H1 (cell line): Measurements from ENCODE around the gene BCAP31. TPM values are rescaled to one million over a fixed set of nuclear protein-coding genes. Genes with fewer than 3 reads are reported as not detected.

Experiments used
- CTCF ChIA-PET: fragments of 300-600 bp; sonication (Branson Sonifier 250); formaldehyde crosslinking; loops from one replicate; lab custom pipeline; 2021; ENCODE audit not compliant: partially characterized antibody; lab: Charles Lee
- POLR2A ChIA-PET: fragments of 300-600 bp; sonication (Branson Sonifier 250); formaldehyde crosslinking; loops from one replicate; lab custom pipeline; 2021; ENCODE audit warnings: inconsistent platforms; ENCODE audit not compliant: partially characterized antibody; lab: Charles Lee
- DNase-seq, 2 experiments: peaks; one replicate each; pipeline versions ENCODE4 v3.0.0 to v3.0.0-alpha.2; 2010 to 2022; ENCODE audit warnings: low spot score in 2 of 2, low read depth in 1 of 2, mixed read lengths in 1 of 2
- FAIRE-seq: peaks from 2 replicates; lab custom pipeline; 2011; peaks lifted over from hg19 to GRCh38; lab: Jason Lieb, UNC
- H2AFZ ChIP-seq: 2 replicates; pipeline ENCODE4 v1.8.1; 2012; ENCODE audit warnings: low read length, inconsistent platforms
- H2AK5ac ChIP-seq: 2 replicates; pipeline ENCODE4 v1.6.1; 2013; ENCODE audit warnings: low read depth, low read length
- H2BK120ac ChIP-seq: replicated peaks from 2 replicates; pipeline ENCODE3; 2013; ENCODE audit warnings: low read depth, low read length, inconsistent platforms
- H2BK12ac ChIP-seq: 2 replicates; pipeline ENCODE4 v1.6.1; 2013; ENCODE audit warnings: low read depth, low read length
- H2BK15ac ChIP-seq: 2 replicates; pipeline ENCODE4 v1.6.1; 2013; ENCODE audit warnings: low read length
- H2BK20ac ChIP-seq: 2 replicates; pipeline ENCODE4 v1.6.1; 2013; ENCODE audit warnings: low read length
- H2BK5ac ChIP-seq: 2 replicates; pipeline ENCODE4 v1.6.1; 2013; ENCODE audit warnings: low read depth, low read length
- H3K14ac ChIP-seq: 2 replicates; pipeline ENCODE4 v1.6.1; 2013; ENCODE audit warnings: inconsistent platforms; ENCODE audit not compliant: insufficient read length
- H3K18ac ChIP-seq: 2 replicates; pipeline ENCODE4 v1.6.1; 2013; ENCODE audit warnings: low read length; ENCODE audit errors: extremely low read depth
- H3K23ac ChIP-seq: 2 replicates; pipeline ENCODE4 v1.6.1; 2013; ENCODE audit warnings: inconsistent platforms; ENCODE audit not compliant: insufficient read length
- H3K23me2 ChIP-seq: 2 replicates; pipeline ENCODE4 v1.6.1; 2013; ENCODE audit warnings: low read depth, low read length
- H3K27ac ChIP-seq: 2 replicates; pipeline ENCODE4 v1.6.1; 2011; ENCODE audit warnings: low read depth, low read length, inconsistent platforms
- H3K27me3 ChIP-seq, 4 experiments: replicated peaks in 1 of 4; 1 replicate in 1 of 4; 2 replicates in 3 of 4; pipeline versions ENCODE4 v1.6.1 to v1.8.1; 2011 to 2013; ENCODE audit warnings: low read length in 3 of 4, mild to moderate bottlenecking in 3 of 4, inconsistent platforms in 2 of 4, mixed read lengths in 2 of 4, moderate library complexity in 1 of 4; ENCODE audit not compliant: control insufficient read depth in 3 of 4, insufficient read depth in 3 of 4; ENCODE audit errors: extremely low read depth in 1 of 4
- H3K36me3 ChIP-seq, 4 experiments: 2 replicates each; pipeline versions ENCODE4 v1.6.1 to v1.8.1; 2011 to 2013; ENCODE audit warnings: mild to moderate bottlenecking in 4 of 4, low read length in 3 of 4, moderate library complexity in 2 of 4, control low read depth in 1 of 4, inconsistent platforms in 1 of 4; ENCODE audit not compliant: insufficient read depth in 4 of 4, control insufficient read depth in 2 of 4
- H3K4ac ChIP-seq: replicated peaks from 2 replicates; pipeline ENCODE3; 2013; ENCODE audit warnings: low read length, low read depth, mixed read lengths, inconsistent platforms; ENCODE audit not compliant: insufficient read length
- H3K4me1 ChIP-seq, 4 experiments: replicated peaks in 1 of 4; 1 replicate in 1 of 4; 2 replicates in 3 of 4; pipeline versions ENCODE4 v1.6.1 to v1.8.1; 2011 to 2013; ENCODE audit warnings: low read length in 3 of 4, inconsistent platforms in 2 of 4, mixed read lengths in 1 of 4; ENCODE audit not compliant: insufficient read depth in 4 of 4, control insufficient read depth in 3 of 4
- H3K4me2 ChIP-seq, 2 experiments: 2 replicates each; pipeline versions ENCODE4 v1.6.1 to v1.8.1; 2011 to 2013; ENCODE audit warnings: low read depth in 2 of 2, low read length in 2 of 2, control low read depth in 1 of 2, inconsistent platforms in 1 of 2, mild to moderate bottlenecking in 1 of 2; ENCODE audit not compliant: insufficient read depth in 1 of 2
- H3K4me3 ChIP-seq, 4 experiments: fragments of 200-600, 300-600 bp in 1 of 4; sonication (generic), shearing (Covaris generic), sonication (Bioruptor Twin) in 1 of 4; 2 replicates each; pipeline versions ENCODE4 v1.5.1 to v1.8.1; 2011 to 2016; ENCODE audit warnings: low read length in 4 of 4, low read depth in 3 of 4, control low read depth in 2 of 4, inconsistent platforms in 2 of 4, mild to moderate bottlenecking in 2 of 4, mixed read lengths in 1 of 4, moderate library complexity in 1 of 4; ENCODE audit not compliant: insufficient read depth in 2 of 4; ENCODE audit errors: extremely low read depth in 1 of 4
- H3K56ac ChIP-seq: replicated peaks from 2 replicates; pipeline ENCODE3; 2013; ENCODE audit warnings: low read depth, mild to moderate bottlenecking, mixed read lengths, low read length, inconsistent platforms; ENCODE audit not compliant: insufficient read length
- H3K79me1 ChIP-seq: 2 replicates; pipeline ENCODE4 v1.6.1; 2013; ENCODE audit warnings: low read depth, low read length, control low read depth
- H3K79me2 ChIP-seq, 2 experiments: 2 replicates each; pipeline versions ENCODE4 v1.6.1 to v1.8.1; 2012 to 2013; ENCODE audit warnings: low read length in 2 of 2, mild to moderate bottlenecking in 2 of 2, inconsistent platforms in 1 of 2; ENCODE audit not compliant: insufficient read depth in 2 of 2, control insufficient read depth in 1 of 2
- H3K9ac ChIP-seq, 4 experiments: replicated peaks in 1 of 4; 1 replicate in 1 of 4; 2 replicates in 3 of 4; pipeline versions ENCODE4 v1.6.1 to v1.8.1; 2011 to 2013; ENCODE audit warnings: low read depth in 3 of 4, low read length in 3 of 4, control low read depth in 2 of 4, mild to moderate bottlenecking in 2 of 4, moderate library complexity in 2 of 4, inconsistent platforms in 1 of 4; ENCODE audit errors: extremely low read depth in 1 of 4
- H3K9me3 ChIP-seq, 2 experiments: 2 replicates each; pipeline versions ENCODE4 v1.6.1 to v1.8.1; 2012 to 2013; ENCODE audit warnings: mild to moderate bottlenecking in 2 of 2, moderate library complexity in 2 of 2, control low read depth in 1 of 2, inconsistent platforms in 1 of 2, low read depth in 1 of 2, low read length in 1 of 2, mixed read lengths in 1 of 2; ENCODE audit not compliant: insufficient read depth in 2 of 2
- H4K20me1 ChIP-seq, 2 experiments: replicated peaks in 1 of 2; 2 replicates each; pipeline versions ENCODE3 to v1.8.1; 2011 to 2013; ENCODE audit warnings: inconsistent platforms in 2 of 2, low read length in 2 of 2, mild to moderate bottlenecking in 1 of 2; ENCODE audit not compliant: insufficient read depth in 2 of 2, control insufficient read depth in 1 of 2
- H4K5ac ChIP-seq: 2 replicates; pipeline ENCODE4 v1.6.1; 2013; ENCODE audit warnings: low read length, low read depth, mixed read lengths, inconsistent platforms; ENCODE audit not compliant: insufficient read length
- H4K8ac ChIP-seq: 2 replicates; pipeline ENCODE4 v1.8.0; 2013; ENCODE audit warnings: mild to moderate bottlenecking, moderate library complexity, low read length, inconsistent platforms; ENCODE audit not compliant: insufficient read depth; ENCODE audit errors: extremely low read depth
- H4K91ac ChIP-seq: replicated peaks from 2 replicates; pipeline ENCODE3; 2013; ENCODE audit warnings: low read length, mixed read lengths, inconsistent platforms; ENCODE audit not compliant: insufficient read length
- CEBPB ChIP-seq: IDR thresholded peaks from 2 replicates; pipeline ENCODE4 v1.6.1; 2012; ENCODE audit warnings: low read depth, low read length
- E2F6 ChIP-seq: IDR thresholded peaks from 2 replicates; pipeline ENCODE4 v1.6.1; 2012; ENCODE audit warnings: inconsistent platforms
- HDAC6 ChIP-seq: IDR thresholded peaks from one replicate; pipeline ENCODE4 v1.7.1; 2012; ENCODE audit warnings: low read depth, mild to moderate bottlenecking, inconsistent platforms, low read length, moderate library complexity
- KDM5A ChIP-seq: fragments of 200-600 bp; IDR thresholded peaks from 2 replicates; pipeline ENCODE4 v1.7.1; 2012; ENCODE audit warnings: mild to moderate bottlenecking, low read length, inconsistent platforms, mixed read lengths
- RNF2 ChIP-seq: fragments of 200-900, 300-1000 bp; sonication (generic); IDR thresholded peaks from 2 replicates; pipeline ENCODE4 v1.7.1; 2016; ENCODE audit warnings: borderline replicate concordance, low read depth, mild to moderate bottlenecking, antibody characterized with exemption, low read length; ENCODE audit not compliant: poor library complexity, severe bottlenecking; ENCODE audit errors: missing control alignments
- SIRT6 ChIP-seq: IDR thresholded peaks from one replicate; pipeline ENCODE4 v1.7.1; 2012; ENCODE audit warnings: low read length, inconsistent platforms
- SP4 ChIP-seq: IDR thresholded peaks from 2 replicates; pipeline ENCODE4 v1.6.1; 2012; ENCODE audit warnings: low read length, inconsistent platforms
- TAF7 ChIP-seq: optimal IDR thresholded peaks from 2 replicates; pipeline ENCODE3; 2011; ENCODE audit warnings: low read depth, mild to moderate bottlenecking, inconsistent platforms, low read length, moderate library complexity, borderline replicate concordance
- YY1 ChIP-seq: IDR thresholded peaks from 2 replicates; pipeline ENCODE4 v1.6.1; 2011; ENCODE audit warnings: low read depth, mild to moderate bottlenecking, low read length
- WGBS, 2 experiments: shearing (Covaris generic) in 1 of 2; methylation state at CpG; one replicate each; pipeline versions ENCODE4 v1.1.6 to v1.1.7; 2013 to 2015; ENCODE audit warnings: low lambda C conversion rate in 2 of 2, mixed read lengths in 2 of 2, inconsistent platforms in 1 of 2, low coverage in 1 of 2, missing lambda C conversion rate in 1 of 2; ENCODE audit not compliant: insufficient replicate concordance in 2 of 2, insufficient coverage in 1 of 2, insufficient read length in 1 of 2; ENCODE audit errors: extremely low coverage in 1 of 2, missing lambda C conversion rate in 1 of 2; 5-methylcytosine and 5-hydroxymethylcytosine counted together
- polyA plus RNA-seq, 7 experiments: library from polyadenylated mRNA; depleted of rRNA in 3 of 7; stranded (reverse) in 5 of 7; unstranded in 2 of 7; fragments of >200 nt in 5 of 7; fragments of 200-250 nt in 2 of 7; gene quantifications; 1 replicate in 5 of 7; 2 replicates in 1 of 7; 4 replicates in 1 of 7; pipeline versions ENCODE4 v1.2.1 to v1.2.3, GENCODE V29; 2011 to 2013; ENCODE audit warnings: missing spikeins in 2 of 7, mixed read lengths in 2 of 7
- total RNA-seq: library from RNA; stranded (reverse); fragmentation: NEBNext Ultra II Directional; extraction: Animal tissue kit (Norgen Biotek cat#: 25700); gene quantifications from 2 replicates; pipeline ENCODE4 v1.2.1, GENCODE V29; 2021
- TF ChIP-seq, protein P1 (sequence below), 3 experiments: IDR thresholded peaks; 1 replicate in 2 of 3; 2 replicates in 1 of 3; pipeline versions ENCODE4 v1.5.1 to v1.6.1; 2011; ENCODE audit warnings: low read length in 3 of 3, mild to moderate bottlenecking in 3 of 3, inconsistent platforms in 2 of 3, low read depth in 1 of 3, moderate library complexity in 1 of 3; ENCODE audit not compliant: insufficient read depth in 1 of 3; ENCODE audit errors: control extremely low read depth in 1 of 3

BCAP31 gene
- total and polyA plus RNA-seq, 2 of the 8 experiments (the other 6 are each of a cell fraction or from before 2014, with no cell fraction given) = 136 to 159 TPM

- WGBS, 2 experiments = 91% methylated on average over 19 of the region's 23 CpGs; no CpG with 5 or more reads in 1 of the 2 experiments
- Histone ChIP-seq H3K4ac (no peak overlapping the region), H2AK5ac (no peak overlapping the region), H3K4me1 (peaks cover 0 to 5% (median 2%) of the 10 kb centered on the region in 4 experiments; a peak in 5 of 7 replicates), H2BK5ac (no peak overlapping the region), H4K91ac (no peak overlapping the region), H3K4me2 (no peak overlapping the region), H3K23ac (no peak overlapping the region), H3K14ac (no peak overlapping the region), H2BK120ac (no peak overlapping the region), H3K79me1 (no peaks in the 10 kb centered on the region), H3K56ac (no peak overlapping the region), H3K79me2 (no peaks in the 10 kb centered on the region), H3K18ac (no peak overlapping the region), H3K4me3 (no peak overlapping the region), H3K27ac (no peak overlapping the region), H4K5ac (no peak overlapping the region), H3K27me3 (no peaks in the 10 kb centered on the region), H3K36me3 (no peaks in the 10 kb centered on the region), H2BK12ac (no peak overlapping the region), H2BK20ac (no peak overlapping the region), H4K8ac (no peak overlapping the region), H3K23me2 (no peaks in the 10 kb centered on the region), H2BK15ac (no peak overlapping the region), H2AFZ (no peak overlapping the region), H4K20me1 (no peaks in the 10 kb centered on the region), H3K9ac (no peak overlapping the region), H3K9me3 (no peaks in the 10 kb centered on the region)
- ChIA-PET POLR2A (interaction anchor here (1.1 kb wide), 1 partner anchor 12 kb away, joined by 3 read pairs; no protein-coding TSS in a partner anchor), CTCF (interaction anchor here (0.6 kb wide), 1 partner anchor 176 kb away, joined by 3 read pairs; no protein-coding TSS in a partner anchor)
- FAIRE-seq = no peak
- DNase-seq = no peak
- TF ChIP-seq SP4 (no peak), HDAC6 (no peak), KDM5A (no peak), RNF2 (no peak), E2F6 (no peak), CEBPB (no peak), TAF7 (no peak), SIRT6 (no peak), YY1 (no peak)
- TF ChIP-seq, protein P1, sequence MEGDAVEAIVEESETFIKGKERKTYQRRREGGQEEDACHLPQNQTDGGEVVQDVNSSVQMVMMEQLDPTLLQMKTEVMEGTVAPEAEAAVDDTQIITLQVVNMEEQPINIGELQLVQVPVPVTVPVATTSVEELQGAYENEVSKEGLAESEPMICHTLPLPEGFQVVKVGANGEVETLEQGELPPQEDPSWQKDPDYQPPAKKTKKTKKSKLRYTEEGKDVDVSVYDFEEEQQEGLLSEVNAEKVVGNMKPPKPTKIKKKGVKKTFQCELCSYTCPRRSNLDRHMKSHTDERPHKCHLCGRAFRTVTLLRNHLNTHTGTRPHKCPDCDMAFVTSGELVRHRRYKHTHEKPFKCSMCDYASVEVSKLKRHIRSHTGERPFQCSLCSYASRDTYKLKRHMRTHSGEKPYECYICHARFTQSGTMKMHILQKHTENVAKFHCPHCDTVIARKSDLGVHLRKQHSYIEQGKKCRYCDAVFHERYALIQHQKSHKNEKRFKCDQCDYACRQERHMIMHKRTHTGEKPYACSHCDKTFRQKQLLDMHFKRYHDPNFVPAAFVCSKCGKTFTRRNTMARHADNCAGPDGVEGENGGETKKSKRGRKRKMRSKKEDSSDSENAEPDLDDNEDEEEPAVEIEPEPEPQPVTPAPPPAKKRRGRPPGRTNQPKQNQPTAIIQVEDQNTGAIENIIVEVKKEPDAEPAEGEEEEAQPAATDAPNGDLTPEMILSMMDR (IDR thresholded peaks at IDR 0.05; ENCODE audit: control extremely low read depth in 1 of 3, insufficient read depth in 1 of 3, low read depth in 1 of 3, low read length in 3 of 3) = no peak
Measured at GRCh38 chrX:153769158-153769864, 45.1 kb upstream of the BCAP31 start.
